Islet of Langerhans (tissue), 1 donor: ENCODE measurements around the gene WDR11.

Source experiments
- FAIRE-seq: peaks from one replicate; lab custom pipeline; 2011; peaks lifted over from hg19 to GRCh38; lab: Jason Lieb, UNC

Gene WDR11

DNA sequence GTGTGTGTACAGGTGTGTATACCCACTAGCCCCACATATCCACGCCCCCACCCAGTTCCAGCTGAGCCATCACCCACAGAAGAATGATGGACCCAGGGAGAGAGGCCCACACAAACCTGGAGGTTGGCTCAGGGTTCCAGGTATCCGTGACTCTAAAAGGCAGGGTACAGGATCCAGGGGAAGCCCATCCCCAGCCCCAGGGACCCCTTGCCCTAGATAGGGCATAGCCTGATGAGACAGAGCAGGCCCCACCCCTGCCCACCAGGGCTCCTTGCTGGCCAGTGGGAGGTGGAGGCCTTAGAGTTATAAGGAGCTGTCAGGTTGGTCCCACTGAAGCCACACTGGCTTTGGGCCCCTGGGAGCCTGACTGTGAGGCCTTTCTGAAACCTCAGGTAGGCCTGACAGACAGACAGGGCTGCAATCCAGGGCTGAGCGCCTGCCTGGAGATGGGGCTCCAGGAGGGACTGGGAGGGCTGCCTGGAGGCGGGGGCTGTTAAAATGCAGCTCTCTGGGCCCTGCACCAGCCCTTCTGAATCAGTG is 93.5 kb downstream of the WDR11 start:
- FAIRE-seq: no peak

DNA sequence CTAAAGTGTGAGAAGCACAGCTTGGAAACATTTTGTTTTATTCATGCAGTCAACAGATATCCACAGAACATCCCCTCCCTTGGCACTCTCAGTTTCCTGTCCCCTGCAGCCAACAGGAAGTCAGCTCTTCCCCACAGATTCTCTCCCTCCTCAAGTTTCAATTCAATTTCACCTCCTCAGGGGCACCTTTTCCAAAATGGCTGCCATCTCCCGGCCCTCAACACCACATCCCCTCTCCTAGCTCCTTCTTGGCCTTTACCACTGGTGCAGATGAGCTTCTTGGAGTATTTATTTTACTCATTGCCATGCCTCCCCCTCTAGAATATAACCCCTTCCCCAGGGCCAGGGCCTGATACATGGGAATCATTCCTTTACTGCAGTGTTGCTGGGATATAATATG is 94.0 kb downstream of the WDR11 start:
- FAIRE-seq: no peak

DNA sequence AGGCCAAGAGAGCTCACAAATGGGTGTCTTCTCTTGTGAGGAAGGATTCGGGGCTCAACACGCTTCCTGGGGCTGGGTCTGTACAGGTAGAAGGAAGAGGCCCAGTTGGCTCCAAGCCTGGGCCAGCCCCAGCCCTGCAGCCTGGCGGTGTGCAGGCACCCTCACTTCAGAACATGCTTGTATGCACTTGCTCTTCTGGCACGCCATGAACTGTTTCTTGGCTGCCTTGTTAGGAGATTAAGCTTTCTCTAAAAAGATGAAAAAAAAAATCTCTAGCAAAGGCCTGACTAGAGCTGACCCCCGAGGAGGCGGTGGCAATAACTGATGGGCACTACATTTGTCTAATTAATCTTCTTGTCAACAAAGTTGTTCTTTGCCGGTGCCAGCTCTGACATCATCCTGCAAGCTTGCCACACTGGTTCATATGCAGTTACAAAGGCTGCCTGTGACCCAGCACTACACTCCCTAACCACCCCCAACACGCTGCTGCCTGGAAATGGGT is 94.7 kb downstream of the WDR11 start:
- FAIRE-seq: no peak

- FAIRE-seq: no peak
These were observed 95.3 kb downstream of the WDR11 start for GRCh38 chr10:120946497-120946896.

GRCh38 chr10:120948889-120949608 is 97.9 kb downstream of the WDR11 start:
- FAIRE-seq: no peak

GRCh38 chr10:120949609-120950031 is 98.5 kb downstream of the WDR11 start:
- FAIRE-seq: no peak

DNA sequence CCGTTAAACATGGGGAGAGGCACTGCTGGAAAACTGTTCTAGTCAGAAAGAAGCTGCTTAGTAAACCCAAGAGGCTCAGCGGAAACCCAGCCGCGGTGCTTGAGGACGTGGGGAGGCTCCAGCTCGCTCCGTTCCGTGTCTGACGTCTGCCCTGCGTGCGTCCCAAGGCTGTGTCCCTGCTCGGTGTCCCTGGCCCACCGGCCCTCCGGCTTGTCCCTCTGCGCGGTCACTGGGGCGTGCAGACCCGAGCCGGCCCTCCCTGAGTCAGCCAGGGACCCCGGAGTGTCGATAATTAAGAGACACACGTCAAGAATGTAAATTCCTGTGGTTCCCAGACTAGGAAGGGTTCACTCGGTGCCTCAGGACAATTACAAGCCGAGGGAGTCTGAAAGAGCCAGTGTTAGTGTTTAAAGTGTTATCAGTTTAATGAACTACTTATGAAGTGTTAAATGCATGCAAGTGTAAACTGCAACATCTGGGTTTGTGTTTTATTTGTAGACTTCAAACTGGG is 98.9 kb downstream of the WDR11 start:
- FAIRE-seq: no peak

DNA sequence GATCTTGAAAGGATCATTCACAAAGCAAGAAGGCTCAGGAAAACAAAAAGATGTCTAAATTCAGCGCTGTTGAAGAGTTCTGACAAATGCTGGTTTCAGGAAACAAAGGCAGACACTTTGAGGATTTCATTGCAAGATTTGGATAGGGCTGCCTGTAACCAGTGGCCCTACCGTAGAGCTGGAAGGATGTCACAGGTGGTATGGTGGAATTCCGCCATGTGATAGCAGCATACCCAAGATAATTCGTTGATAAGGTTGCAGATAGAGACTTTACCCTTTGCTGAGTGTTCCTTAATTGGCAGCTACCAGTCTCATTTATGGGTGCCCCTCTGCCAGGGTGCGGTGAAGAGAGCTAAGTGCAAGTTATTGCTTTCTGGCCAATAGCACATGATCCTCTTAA is 100.1 kb downstream of the WDR11 start:
- no peak for FAIRE-seq

DNA sequence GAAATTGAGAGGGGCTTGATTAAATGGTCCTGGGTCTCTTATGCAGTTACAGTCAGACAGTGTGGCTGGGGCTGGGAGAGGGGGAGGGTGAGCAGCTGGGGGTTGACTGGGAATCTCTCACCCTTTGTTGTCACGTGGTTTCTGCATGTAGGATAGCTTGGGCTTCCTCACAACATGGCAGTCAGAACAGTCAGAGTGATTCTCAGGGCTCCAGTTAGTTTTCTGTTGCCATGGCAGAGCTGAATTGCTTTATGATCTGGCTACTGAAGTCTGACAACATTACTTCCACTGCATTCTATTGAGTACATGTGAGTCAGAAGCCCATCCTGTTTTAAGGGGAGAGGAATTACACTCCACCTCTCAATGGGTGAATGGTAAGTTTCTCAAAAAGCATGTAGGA is 102.7 kb downstream of the WDR11 start:
- FAIRE-seq: no peak
